Gastrocnemius medialis (tissue), 4 donors: Measurements from ENCODE around the gene ZNF672. TPM values are rescaled to one million over a fixed set of nuclear protein-coding genes. Genes with fewer than 3 reads are reported as not detected.
"Not testable (repeated sequence)": the region's sequence is repeated elsewhere in the genome, so short reads cannot be mapped to it uniquely, and the experiment has no call there.

ENCODE experiments used
- ATAC-seq, 2 donors: fragments of 150-250 bp; one replicate each; pipeline ENCODE4 v1.9.1; 2016
- DNase-seq, 2 donors: peaks; one replicate each; pipeline ENCODE4 v3.0.0-alpha.2; 2019
- H3K27ac ChIP-seq, 4 donors: fragments of 200-600 bp; sonication (generic); 1 replicate in 1 of 4; 2 replicates in 3 of 4; pipeline ENCODE4 v1.5.1; 2016 to 2018; ENCODE audit warnings: mild to moderate bottlenecking in 2 of 4, moderate library complexity in 1 of 4
- H3K27me3 ChIP-seq, 3 donors: fragments of 200-600 bp; sonication (generic) in 2 of 3; 1 replicate in 1 of 3; 2 replicates in 2 of 3; pipeline versions ENCODE4 v1.5.1 to v1.6.0; 2016 to 2019; ENCODE audit warnings: mild to moderate bottlenecking in 1 of 3, moderate library complexity in 1 of 3
- H3K36me3 ChIP-seq, 2 donors: fragments of 200-600 bp; sonication (generic) in 1 of 2; one replicate each; pipeline ENCODE4 v1.5.1; 2017 to 2018
- H3K4me1 ChIP-seq, 2 donors: fragments of 200-600 bp; sonication (generic) in 1 of 2; one replicate each; pipeline ENCODE4 v1.5.1; 2016 to 2017; ENCODE audit warnings: mild to moderate bottlenecking in 2 of 2
- H3K4me3 ChIP-seq, 4 donors: fragments of 200-600 bp; sonication (generic) in 3 of 4; 1 replicate in 1 of 4; 2 replicates in 3 of 4; pipeline ENCODE4 v1.5.1; 2016 to 2019; ENCODE audit warnings: mild to moderate bottlenecking in 2 of 4
- H3K9me3 ChIP-seq, 3 donors: fragments of 200-600 bp; sonication (generic) in 2 of 3; 1 replicate in 1 of 3; 2 replicates in 2 of 3; pipeline ENCODE4 v1.5.1; 2016 to 2019
- POLR2A ChIP-seq, 2 donors: fragments of 450-650 bp; IDR thresholded peaks; one replicate each; pipeline ENCODE4 v1.6.1; 2017; ENCODE audit warnings: antibody characterized with exemption in 2 of 2, mild to moderate bottlenecking in 2 of 2, moderate library complexity in 2 of 2
- in situ Hi-C, 4 donors: fragments of 200-750 bp; cut with MboI; loops; one replicate each; pipeline versions ENCODE4 v1.15.0 to v1.8.0; 2017; ENCODE audit warnings: low sequenced_read_pairs in 4 of 4
- intact Hi-C: fragments of 100-400 bp; cut with DNase I; formaldehyde crosslinking; loops from one replicate; pipeline ENCODE4 v1.15.1; 2023; ENCODE audit warnings: low total_unique reads
- total RNA-seq, 4 donors: library from RNA; depleted of rRNA; stranded (reverse); fragments of >200 nt; gene quantifications; one replicate each; pipeline versions ENCODE4 v1.1.0 to v1.2.3, GENCODE V29; 2016
- TF ChIP-seq, protein P1 (sequence below), 5 experiments: fragments of 450-650 bp in 3 of 5; fragments of 200-600 bp in 2 of 5; sonication (generic) in 2 of 5; IDR thresholded peaks in 4 of 5; conservative IDR thresholded peaks in 1 of 5; 1 replicate in 4 of 5; 2 replicates in 1 of 5; pipeline ENCODE4 v1.5.1; 2016 to 2019; ENCODE audit warnings: antibody characterized with exemption in 5 of 5, mild to moderate bottlenecking in 3 of 5, moderate library complexity in 3 of 5

Gene ZNF672
- total RNA-seq: 10 to 100 TPM; 41.9 to 81.0 (median 59.0) TPM

DNA sequence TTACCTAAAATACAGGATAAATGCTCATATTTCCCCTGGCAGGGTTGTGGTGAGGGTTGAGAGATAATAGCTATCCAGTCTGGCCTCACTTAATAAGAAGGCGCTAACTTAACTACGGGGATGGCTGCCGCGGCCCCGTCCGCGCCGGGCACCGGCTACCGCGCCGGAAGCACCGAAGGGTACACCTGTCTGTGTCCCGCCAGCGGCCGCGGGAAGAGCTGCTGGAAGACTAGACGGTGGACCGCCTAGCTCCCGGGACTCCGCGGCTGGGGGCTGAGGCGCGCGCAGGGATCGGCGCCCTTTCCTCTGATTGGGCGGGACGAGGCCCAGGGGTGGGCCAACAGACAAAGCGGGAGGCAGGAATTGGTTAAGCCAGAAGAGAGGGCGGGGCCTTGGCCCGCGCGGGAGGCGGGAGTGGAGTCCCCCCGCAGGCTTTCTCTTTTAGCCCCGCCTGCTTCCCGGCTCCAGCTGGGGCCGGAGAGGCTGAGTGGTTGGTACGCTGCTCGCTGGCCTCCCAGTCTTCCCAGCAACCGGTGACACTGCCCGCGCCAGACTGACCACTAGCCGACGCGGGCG is at the start of gene ZNF672:
ZNF672 (plus strand) TSS at position 444 of the 576 bp plus-strand sequence. CDS start 9,051 bp downstream, outside the sequence.
- Histone ChIP-seq H3K27ac (peak within 1 kb of the TSS; percentile 95 to 100 (median 98)), H3K4me3 (peak within 1 kb of the TSS; percentile 68 to 98 (median 83)), H3K9me3 (no peaks in the 10 kb centered on the region), H3K27me3 (no peaks in the 10 kb centered on the region), H3K36me3 (no peaks in the 10 kb centered on the region), H3K4me1 (peaks cover 37 to 44% of the 10 kb centered on the region in 2 donors)
- TF ChIP-seq, protein P1, sequence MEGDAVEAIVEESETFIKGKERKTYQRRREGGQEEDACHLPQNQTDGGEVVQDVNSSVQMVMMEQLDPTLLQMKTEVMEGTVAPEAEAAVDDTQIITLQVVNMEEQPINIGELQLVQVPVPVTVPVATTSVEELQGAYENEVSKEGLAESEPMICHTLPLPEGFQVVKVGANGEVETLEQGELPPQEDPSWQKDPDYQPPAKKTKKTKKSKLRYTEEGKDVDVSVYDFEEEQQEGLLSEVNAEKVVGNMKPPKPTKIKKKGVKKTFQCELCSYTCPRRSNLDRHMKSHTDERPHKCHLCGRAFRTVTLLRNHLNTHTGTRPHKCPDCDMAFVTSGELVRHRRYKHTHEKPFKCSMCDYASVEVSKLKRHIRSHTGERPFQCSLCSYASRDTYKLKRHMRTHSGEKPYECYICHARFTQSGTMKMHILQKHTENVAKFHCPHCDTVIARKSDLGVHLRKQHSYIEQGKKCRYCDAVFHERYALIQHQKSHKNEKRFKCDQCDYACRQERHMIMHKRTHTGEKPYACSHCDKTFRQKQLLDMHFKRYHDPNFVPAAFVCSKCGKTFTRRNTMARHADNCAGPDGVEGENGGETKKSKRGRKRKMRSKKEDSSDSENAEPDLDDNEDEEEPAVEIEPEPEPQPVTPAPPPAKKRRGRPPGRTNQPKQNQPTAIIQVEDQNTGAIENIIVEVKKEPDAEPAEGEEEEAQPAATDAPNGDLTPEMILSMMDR (IDR thresholded peaks at IDR 0.05 in 4 of 5, conservative IDR thresholded peaks at IDR 0.05 in 1 of 5): no peak
- TF ChIP-seq POLR2A (IDR thresholded peaks at IDR 0.05): no peak
- in situ Hi-C loops (no loop called here), intact Hi-C loops (loop anchor here (1.0 to 2.0 kb wide), 4 partner anchors 12 to 36 kb away; partner anchors contain the start of gene ZNF692)
- DNase-seq (peak; percentile 98 to 99), ATAC-seq (peak; percentile 82 to 84)

DNA sequence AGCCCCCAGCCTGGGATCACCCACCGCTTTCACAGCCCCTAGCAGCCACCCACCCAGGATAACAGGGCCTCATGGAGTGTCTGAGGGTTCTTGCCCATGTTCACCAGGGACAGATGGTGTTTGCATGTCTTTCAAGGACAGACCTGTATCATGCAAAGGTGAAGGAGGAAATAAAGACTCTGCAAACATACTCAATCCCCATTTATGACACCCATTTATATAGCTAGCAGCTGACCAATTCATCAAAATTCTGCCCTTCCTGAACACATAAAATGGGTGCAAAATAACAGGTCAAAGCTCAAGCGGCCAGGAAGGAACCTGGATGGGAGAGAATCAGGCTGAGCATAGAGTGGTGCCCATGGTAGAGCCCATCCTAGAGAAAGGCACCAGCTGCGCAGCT is 49.7 kb upstream of the ZNF672 start:
- TF ChIP-seq, protein P1 (IDR thresholded peaks at IDR 0.05 in 4 of 5, conservative IDR thresholded peaks at IDR 0.05 in 1 of 5): no peak
- no peak for TF ChIP-seq POLR2A (IDR thresholded peaks at IDR 0.05)
- in situ Hi-C loops: no loop called here
- Histone ChIP-seq H3K27ac (no peak overlapping the region), H3K27me3 (no peaks in the 10 kb centered on the region), H3K9me3 (no peaks in the 10 kb centered on the region), H3K4me3 (no peak overlapping the region), H3K36me3 (no peaks in the 10 kb centered on the region), H3K4me1 (no peaks in the 10 kb centered on the region)
- intact Hi-C loops: no loop called here
- ATAC-seq (no peak), DNase-seq (no peak)

DNA sequence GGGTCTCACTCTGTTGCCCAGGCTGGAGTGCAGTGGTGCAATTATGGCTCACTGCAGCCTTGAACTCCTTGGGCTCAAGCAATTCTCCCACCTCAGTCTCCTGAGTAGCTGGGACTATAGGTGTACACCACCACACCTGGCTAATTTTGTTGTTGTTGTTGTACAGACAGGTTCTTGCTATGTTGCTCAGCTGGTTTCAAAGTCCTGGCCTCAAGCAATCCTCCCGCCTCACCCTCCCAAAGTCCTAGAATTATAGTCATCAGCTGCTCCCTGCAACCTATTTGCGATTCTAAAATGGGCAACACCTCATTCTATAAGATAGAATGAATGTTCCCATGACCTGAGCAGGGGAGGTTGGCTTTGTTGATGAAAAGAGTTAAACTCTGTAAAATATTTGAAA is 48.7 kb upstream of the ZNF672 start:
- H3K36me3 ChIP-seq, ATAC-seq, H3K9me3 ChIP-seq, H3K4me3 ChIP-seq, H3K4me1 ChIP-seq, H3K27me3 ChIP-seq, DNase-seq, in situ Hi-C loops, intact Hi-C loops, H3K27ac ChIP-seq: not testable (repeated sequence)

DNA sequence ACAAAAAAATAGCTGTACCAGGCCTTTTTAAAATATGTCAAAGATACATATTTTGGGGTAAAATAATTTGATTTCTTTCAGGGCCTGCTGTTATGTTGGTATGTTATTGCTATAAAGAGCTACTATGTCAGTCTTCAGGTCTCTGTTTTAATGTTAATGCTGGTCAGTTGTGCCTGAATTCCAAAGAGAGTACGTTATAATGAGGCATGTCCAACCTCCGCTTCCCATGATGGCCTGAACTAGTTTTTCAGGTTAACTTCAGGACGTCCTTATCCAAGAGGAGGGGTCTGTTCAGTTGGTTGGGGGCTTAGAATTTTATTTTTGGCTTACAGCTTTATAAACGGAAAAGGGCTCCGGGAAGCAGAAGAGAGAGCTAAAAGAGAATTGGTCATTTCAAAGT is 47.6 kb upstream of the ZNF672 start:
- Histone ChIP-seq H3K27ac (no peak overlapping the region), H3K36me3 (no peaks in the 10 kb centered on the region), H3K9me3 (no peaks in the 10 kb centered on the region), H3K27me3 (no peaks in the 10 kb centered on the region), H3K4me1 (no peaks in the 10 kb centered on the region), H3K4me3 (no peak overlapping the region)
- intact Hi-C loops (no loop called here), in situ Hi-C loops (no loop called here)
- TF ChIP-seq, protein P1 (IDR thresholded peaks at IDR 0.05 in 4 of 5, conservative IDR thresholded peaks at IDR 0.05 in 1 of 5): no peak
- TF ChIP-seq POLR2A (IDR thresholded peaks at IDR 0.05): no peak
- ATAC-seq: no peak
- DNase-seq: no peak

DNA sequence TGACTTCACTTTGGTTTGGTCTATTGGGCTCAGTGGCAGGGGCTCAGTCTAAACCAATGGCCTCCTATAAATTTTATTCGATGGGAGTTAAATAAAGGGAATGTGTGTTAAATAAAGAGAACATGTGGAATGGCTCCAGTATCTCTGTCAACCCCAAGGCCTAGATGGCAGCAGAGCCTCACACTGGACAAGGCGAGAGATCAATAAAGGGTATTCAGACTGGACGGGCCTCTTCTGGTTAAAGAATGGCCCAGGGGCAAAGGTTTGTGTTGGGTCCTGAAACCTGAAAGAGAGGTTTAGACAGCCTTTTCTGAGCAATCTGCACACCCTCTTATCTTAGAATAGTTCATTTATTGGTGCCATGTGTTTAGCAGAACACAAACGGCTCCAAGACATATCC is 47.0 kb upstream of the ZNF672 start:
- intact Hi-C loops: no loop called here
- ATAC-seq (no peak), DNase-seq (no peak)
- no peaks in the 10 kb centered on the region for H3K4me1 ChIP-seq
- H3K9me3 ChIP-seq: no peaks in the 10 kb centered on the region
- TF ChIP-seq POLR2A (IDR thresholded peaks at IDR 0.05): no peak
- TF ChIP-seq, protein P1 (IDR thresholded peaks at IDR 0.05 in 4 of 5, conservative IDR thresholded peaks at IDR 0.05 in 1 of 5): no peak
- no peaks in the 10 kb centered on the region for H3K36me3 ChIP-seq
- no peak overlapping the region for H3K4me3 ChIP-seq
- no peaks in the 10 kb centered on the region for H3K27me3 ChIP-seq
- in situ Hi-C loops: no loop called here
- no peak overlapping the region for H3K27ac ChIP-seq
